Measurements from ENCODE around the gene TAF4. TPM values are rescaled to one million over a fixed set of nuclear protein-coding genes. Genes with fewer than 3 reads are reported as not detected.

The TAF4 gene
- total and polyA plus RNA-seq, 7 donors: 3.6 to 13.3 (median 8.9) TPM

DNA sequence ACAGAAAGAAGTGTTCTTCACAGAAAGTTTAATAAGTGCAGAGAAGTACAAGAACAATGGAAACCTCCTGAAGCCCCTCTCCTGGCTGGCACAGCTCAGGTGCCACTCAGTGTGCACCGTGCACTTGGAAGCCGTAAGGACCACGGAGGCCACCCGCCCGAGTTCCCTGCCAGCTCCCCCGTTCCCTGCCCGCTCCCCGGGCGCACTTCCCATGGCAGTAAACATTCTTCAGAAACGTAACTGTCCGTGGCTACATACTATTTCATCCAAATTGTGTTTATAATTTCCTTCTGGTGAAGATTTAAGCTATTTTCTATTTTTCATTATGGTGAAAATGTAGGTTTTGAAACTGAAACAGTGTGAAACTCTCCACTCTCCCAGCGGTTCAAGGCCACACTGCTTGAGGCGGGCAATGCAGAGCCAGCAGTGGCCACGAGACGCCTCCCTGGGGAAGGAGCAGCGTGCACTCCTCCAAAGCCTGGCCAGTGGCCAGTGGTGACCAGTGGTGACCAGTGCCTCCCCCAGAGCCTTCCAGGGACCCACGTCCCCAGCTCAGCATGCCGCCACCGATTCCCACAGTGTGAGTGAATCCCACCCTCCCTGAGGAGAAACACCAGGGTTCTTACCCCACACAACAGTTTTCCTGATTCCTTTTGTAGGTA, 46.4 kb downstream of the TAF4 start:
- Histone ChIP-seq H3K27me3 (no peaks in the 10 kb centered on the region), H3K9me3 (no peaks in the 10 kb centered on the region), H3K4me1 (peaks cover 0 to 37% (median 35%) of the 10 kb centered on the region in 4 donors), H3K4me3 (no peak overlapping the region), H3K27ac (no peak overlapping the region), H3K36me3 (peaks cover 0 to 3% (median 0%) of the 10 kb centered on the region in 4 donors)
- no peak for DNase-seq
- 88% methylated on average over 19 of the region's 19 CpGs for WGBS, 2 donors
- TF ChIP-seq CTCF (IDR thresholded peaks at IDR 0.05) (no peak), EP300 (IDR thresholded peaks at IDR 0.05) (no peak)
- intact Hi-C loops (cut with DNase I): no loop called here

- intact Hi-C loops (cut with DNase I): no loop called here
- H3K36me3 ChIP-seq: peaks cover 0 to 8% (median 0%) of the 10 kb centered on the region in 4 donors
- H3K27ac ChIP-seq: no peak overlapping the region
- peaks cover 0 to 37% (median 35%) of the 10 kb centered on the region in 4 donors for H3K4me1 ChIP-seq
- DNase-seq: no peak
- TF ChIP-seq POLR2AphosphoS5 (IDR thresholded peaks at IDR 0.05) (no peak), CTCF (IDR thresholded peaks at IDR 0.05) (no peak), EP300 (IDR thresholded peaks at IDR 0.05) (no peak), POLR2A (IDR thresholded peaks at IDR 0.05) (no peak)
- H3K9me3 ChIP-seq: no peaks in the 10 kb centered on the region
- WGBS, 2 donors: 85 to 92% methylated on average over 23 of the region's 23 CpGs
- no peak overlapping the region for H3K4me3 ChIP-seq
- no peaks in the 10 kb centered on the region for H3K27me3 ChIP-seq
Observed at GRCh38 chr20:62018437-62019143, 47.1 kb downstream of the TAF4 start.

GRCh38 chr20:62015540-62016288, 50.0 kb downstream of the TAF4 start:
- DNase-seq: no peak
- Histone ChIP-seq H3K4me1 (peaks cover 0 to 29% (median 19%) of the 10 kb centered on the region in 4 donors), H3K36me3 (peaks cover 0 to 32% (median 9%) of the 10 kb centered on the region in 4 donors), H3K27me3 (no peaks in the 10 kb centered on the region), H3K27ac (no peak overlapping the region), H3K4me3 (no peak overlapping the region), H3K9me3 (no peaks in the 10 kb centered on the region)
- WGBS, 2 donors: 89 to 92% methylated on average over 24 of the region's 24 CpGs
- no peak for TF ChIP-seq CTCF (IDR thresholded peaks at IDR 0.05)
- intact Hi-C loops (cut with DNase I): loop anchor here (2.0 kb wide), 1 partner anchor 121 kb away; no protein-coding TSS in a partner anchor

- intact Hi-C loops (cut with DNase I): loop anchor here (2.0 to 5.0 kb wide), 2 partner anchors 122 to 142 kb away; no protein-coding TSS in a partner anchor
- WGBS, 2 donors: 81 to 87% methylated on average over 14 of the region's 14 CpGs
- Histone ChIP-seq H3K4me3 (no peak overlapping the region), H3K27ac (no peak overlapping the region), H3K36me3 (peaks cover 0 to 37% (median 9%) of the 10 kb centered on the region in 4 donors), H3K27me3 (no peaks in the 10 kb centered on the region), H3K4me1 (peaks cover 0 to 27% (median 12%) of the 10 kb centered on the region in 4 donors), H3K9me3 (no peaks in the 10 kb centered on the region)
- TF ChIP-seq POLR2AphosphoS5 (IDR thresholded peaks at IDR 0.05) (no peak), EP300 (IDR thresholded peaks at IDR 0.05) (no peak), CTCF (IDR thresholded peaks at IDR 0.05) (no peak), POLR2A (IDR thresholded peaks at IDR 0.05) (no peak)
- no peak for DNase-seq
Observed at GRCh38 chr20:62014889-62015537, 50.7 kb downstream of the TAF4 start.

Data from sigmoid colon (tissue), 7 donors.